Activated effector memory CD4-positive, alpha-beta T cell treated with anti-CD3 and anti-CD28 coated beads, Interleukin-2, amount 50 U/mL, for 16 hours (primary cell): ENCODE measurements around the gene CCNL1.
"Not testable (repeated sequence)": the region's sequence is repeated elsewhere in the genome, so short reads cannot be mapped to it uniquely, and the experiment has no call there.

ENCODE experiments used
- DNase-seq: peaks from one replicate; pipeline ENCODE4 v3.0.0-alpha.2; 2020

Gene CCNL1

GRCh38 chr3:157121522-157121921 is 38.4 kb downstream of the CCNL1 start:
- DNase-seq = no peak

DNA sequence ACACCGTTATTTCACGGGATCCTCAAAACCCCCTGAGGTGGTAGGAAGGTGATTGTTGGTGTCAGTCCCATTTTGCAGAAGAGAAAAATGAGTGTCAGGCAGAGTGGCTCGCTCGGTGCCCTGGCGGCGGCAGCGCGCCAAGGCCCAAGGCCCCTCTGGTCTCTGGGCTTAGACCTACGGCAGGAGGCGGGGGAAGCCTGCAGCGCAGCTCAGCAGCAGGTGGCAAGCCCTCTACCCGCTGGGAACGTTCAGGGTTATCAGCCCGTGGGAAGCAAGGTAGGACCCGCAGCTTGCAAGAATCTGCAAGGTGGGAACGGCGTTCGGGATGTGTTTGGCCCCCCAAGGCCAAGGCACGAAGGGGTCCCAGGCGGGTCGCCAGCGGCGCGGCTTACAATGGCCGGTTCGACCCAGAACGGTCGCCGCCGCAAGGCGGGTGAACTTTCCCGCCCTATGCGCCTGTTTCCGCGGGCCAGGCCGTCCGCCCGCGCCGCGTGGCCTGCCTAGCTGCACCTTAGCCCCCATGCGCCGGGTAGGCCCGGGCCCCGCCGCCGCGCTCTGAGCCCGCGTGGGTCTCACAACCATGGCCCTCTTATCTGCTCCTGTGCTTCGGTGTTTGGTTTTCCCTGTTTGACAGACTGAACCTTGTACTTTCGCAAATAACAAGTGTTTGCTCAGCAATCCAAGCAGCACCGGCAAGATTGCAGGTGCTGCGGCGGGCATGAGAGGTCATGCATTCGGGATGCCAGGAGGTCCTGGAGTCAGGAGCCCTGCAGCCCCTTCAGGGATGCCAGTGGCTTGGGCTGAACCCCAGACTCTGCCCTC is 39.7 kb downstream of the CCNL1 start:
- no peak for DNase-seq

DNA sequence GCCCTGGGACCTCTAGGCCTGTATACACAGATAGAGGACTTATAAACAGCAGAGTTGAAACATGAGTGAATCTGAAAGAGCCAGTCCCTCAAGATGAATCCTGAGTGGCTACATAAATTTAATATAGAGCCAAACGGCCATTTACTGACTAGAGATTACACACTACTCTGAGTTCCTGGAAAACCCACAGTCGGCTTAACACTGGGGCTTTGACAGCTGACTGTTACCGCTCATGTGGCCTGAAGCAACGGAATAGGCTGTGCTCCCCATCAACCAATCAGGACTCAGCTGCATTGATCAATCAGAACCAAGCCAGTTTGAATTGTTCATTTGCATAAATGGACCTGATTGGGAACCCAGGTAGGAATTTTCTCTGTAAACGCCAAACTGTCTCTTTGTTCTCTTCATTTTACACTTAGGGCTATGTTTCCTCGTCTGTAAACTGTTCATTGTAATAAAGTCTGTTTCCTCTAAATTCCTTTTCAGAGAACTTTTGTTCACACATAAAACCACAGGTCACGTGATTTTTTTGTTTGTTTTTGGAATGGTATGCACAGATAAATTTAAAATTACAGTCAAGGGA is 40.5 kb downstream of the CCNL1 start:
- DNase-seq = no peak

GRCh38 chr3:157117875-157118654 is 41.9 kb downstream of the CCNL1 start:
- DNase-seq = no peak

DNA sequence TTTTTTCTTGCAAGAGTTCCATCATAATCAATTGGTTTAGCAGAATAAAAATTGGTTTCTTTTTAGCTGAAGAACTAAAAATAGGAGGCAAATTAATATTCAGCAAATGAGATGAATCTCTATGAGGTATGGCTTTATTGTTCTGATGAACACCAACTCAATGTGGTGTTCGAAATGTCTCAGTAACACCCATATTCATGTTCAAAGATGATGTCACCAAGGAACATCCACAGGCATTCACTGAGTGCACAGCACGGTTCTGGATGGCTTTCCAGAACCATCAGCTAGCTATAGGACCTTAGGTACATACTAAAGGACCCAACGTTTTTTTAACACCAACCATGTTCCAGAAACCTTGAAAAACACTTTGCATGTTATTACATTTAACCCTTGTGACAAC is 42.7 kb downstream of the CCNL1 start:
- DNase-seq = no peak

GRCh38 chr3:157116017-157116416 is 43.9 kb downstream of the CCNL1 start:
- DNase-seq = no peak

- no peak for DNase-seq
These were observed 44.6 kb downstream of the CCNL1 start for GRCh38 chr3:157115069-157116006.

DNA sequence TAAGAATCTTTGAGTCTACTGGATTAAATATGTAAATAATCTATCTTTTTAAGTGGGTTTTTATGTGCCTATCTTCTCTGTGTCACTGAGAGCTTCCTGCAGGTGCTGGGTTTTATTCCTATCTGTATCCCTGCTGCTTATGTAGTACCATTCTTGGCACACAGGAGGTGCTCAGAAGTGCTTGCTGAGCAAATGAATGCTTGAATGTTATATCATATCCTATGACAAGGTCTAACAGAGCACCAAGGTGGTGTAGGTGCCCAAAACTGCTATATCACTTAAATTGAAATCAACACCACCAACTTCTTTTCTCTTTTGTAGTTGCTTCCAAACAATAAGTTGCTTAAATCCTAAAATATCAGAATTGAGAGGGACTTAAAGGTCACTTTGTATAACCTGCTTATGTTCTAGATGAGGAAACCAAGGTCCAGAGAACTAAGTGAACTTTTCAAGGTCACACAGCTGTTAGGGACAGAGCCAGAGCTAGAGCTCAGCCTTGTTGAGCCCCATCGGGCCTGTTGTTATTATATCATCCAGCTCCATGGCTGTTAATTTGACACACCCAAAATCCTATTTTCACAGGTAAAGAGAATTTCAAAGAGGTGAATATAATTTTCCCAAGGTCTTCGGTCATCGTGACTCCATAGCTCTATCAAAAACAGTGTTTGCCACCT is 46.0 kb downstream of the CCNL1 start:
- no peak for DNase-seq

DNA sequence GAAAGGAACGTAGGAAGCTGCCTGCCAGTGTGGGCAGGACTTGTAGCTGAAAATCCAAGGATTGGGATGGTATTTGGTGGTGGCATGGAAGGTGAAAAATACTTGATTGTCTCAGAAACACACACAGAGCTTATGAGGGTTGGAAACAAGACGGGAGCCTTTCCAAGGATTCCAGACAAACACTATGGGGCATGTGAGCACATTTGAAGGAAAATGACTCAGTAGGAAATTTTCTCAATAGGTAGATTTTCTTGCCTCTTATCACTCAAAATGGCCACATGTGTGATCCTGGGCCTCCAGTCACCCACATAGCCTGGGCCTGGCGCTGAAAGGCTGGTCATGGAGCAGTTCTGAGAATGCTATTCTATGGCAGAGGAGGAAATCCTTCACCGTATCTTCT is 47.4 kb downstream of the CCNL1 start:
- no peak for DNase-seq

- no peak for DNase-seq
These were observed 48.4 kb downstream of the CCNL1 start for GRCh38 chr3:157111518-157111917.

DNA sequence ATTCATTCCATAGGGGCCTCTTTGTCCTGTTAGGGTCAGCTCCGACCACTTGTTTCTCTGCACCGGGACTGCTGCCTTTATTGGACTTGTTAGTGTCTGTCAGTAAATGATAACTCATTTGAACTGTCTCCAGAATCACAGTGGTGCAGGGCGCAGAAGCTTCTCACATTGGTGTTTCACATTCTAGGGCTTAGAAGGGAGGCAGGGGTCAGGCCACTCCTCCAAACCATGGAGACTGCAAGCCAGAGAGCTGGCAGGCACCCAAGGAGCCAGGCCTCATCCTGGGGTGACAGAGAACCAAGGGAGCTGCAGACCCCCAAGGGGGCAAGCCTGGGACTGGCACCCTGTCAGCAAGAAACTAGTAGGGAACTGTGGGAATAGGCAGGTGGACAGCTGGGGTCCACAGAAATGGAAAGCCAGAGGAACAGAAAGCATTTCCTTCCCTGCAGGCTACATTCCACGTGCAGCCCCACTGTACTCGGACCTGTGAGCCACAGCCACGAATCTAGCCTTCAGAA is 49.1 kb downstream of the CCNL1 start:
- no peak for DNase-seq

GRCh38 chr3:157109267-157110141 is 50.4 kb downstream of the CCNL1 start:
- no peak for DNase-seq

GRCh38 chr3:157107644-157108133 is 52.3 kb downstream of the CCNL1 start:
- no peak for DNase-seq

DNA sequence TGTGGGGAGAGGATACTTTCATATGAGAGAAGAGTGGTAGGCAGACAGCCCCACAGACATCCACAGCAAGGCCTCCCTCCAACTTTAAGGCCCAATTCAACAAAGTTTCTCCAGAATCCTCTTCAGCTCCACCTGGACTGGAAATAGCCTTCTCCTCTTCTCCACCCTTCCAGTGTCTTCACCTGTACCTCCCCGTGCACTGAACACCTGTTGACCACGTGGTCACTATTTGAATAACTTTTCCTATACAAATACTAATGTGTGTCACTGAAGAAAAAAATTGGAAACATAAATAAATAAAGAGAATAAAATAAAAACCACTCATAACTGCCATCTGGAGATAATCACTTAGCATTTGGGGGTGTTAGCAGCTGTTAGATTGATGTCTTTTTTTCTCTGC is 52.9 kb downstream of the CCNL1 start:
- no peak for DNase-seq

GRCh38 chr3:157104928-157105652 is 54.9 kb downstream of the CCNL1 start:
- no peak for DNase-seq

DNA sequence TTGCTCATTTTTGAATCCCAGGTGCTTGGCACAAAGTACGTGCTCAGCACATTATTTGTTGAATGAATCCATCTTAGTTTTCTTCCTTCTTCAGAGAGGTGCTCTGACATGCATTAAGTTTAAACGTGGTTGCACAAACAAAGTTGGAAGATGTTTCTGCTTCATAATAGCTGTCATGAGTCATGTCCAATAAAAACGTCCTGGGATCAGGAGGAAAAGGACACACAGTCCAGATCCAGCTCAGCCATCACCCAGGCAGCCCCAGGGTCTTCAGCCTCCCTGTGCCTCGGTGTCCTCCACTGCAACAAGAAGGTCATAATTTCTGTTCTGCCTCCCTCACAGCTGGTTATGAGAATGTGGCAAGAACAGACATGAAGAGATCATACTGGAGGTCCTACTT is 55.4 kb downstream of the CCNL1 start:
- DNase-seq = no peak

DNA sequence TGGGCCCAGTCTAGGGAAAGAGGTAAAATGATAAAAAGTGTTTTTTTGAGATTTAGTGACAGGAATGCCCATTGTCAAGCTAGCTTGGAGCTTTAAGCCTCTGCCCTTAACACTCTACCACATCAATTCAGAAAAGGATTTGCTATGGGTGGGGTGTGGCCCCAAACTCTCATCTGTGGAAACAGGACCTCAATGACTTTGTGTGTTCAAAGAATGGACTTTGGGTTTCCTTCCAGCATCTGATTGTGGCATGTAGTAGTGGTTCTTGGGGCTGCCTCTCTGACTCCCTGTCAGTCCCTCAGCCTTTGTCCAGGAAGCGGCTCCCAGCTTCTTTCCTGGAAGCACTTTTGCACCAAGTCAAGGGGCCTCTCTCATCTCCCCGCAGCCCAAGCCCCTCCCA is 56.1 kb downstream of the CCNL1 start:
- no peak for DNase-seq

- no peak for DNase-seq
These were observed 56.7 kb downstream of the CCNL1 start for GRCh38 chr3:157103280-157103679.

GRCh38 chr3:157102595-157102994 is 57.4 kb downstream of the CCNL1 start:
- DNase-seq = not testable (repeated sequence)

GRCh38 chr3:157102098-157102497 is 57.8 kb downstream of the CCNL1 start:
- no peak for DNase-seq
